Esophagus muscularis mucosa (tissue), 3 donors: ENCODE results near the gene CPEB1.

Experiments used
- POLR2AphosphoS5 ChIP-seq, 2 donors: sonication (generic); formaldehyde crosslinking; IDR thresholded peaks; one replicate each; pipeline ENCODE4 v1.6.1; 2017; ENCODE audit warnings: antibody characterized with exemption in 2 of 2
- TF ChIP-seq, protein P1 (sequence below), 3 experiments: fragments of 200-600 bp in 2 of 3; fragments of 450-650 bp in 1 of 3; sonication (generic) in 2 of 3; IDR thresholded peaks; one replicate each; pipeline ENCODE4 v1.5.1; 2017 to 2019; ENCODE audit warnings: antibody characterized with exemption in 3 of 3, mild to moderate bottlenecking in 2 of 3, moderate library complexity in 1 of 3

DNA sequence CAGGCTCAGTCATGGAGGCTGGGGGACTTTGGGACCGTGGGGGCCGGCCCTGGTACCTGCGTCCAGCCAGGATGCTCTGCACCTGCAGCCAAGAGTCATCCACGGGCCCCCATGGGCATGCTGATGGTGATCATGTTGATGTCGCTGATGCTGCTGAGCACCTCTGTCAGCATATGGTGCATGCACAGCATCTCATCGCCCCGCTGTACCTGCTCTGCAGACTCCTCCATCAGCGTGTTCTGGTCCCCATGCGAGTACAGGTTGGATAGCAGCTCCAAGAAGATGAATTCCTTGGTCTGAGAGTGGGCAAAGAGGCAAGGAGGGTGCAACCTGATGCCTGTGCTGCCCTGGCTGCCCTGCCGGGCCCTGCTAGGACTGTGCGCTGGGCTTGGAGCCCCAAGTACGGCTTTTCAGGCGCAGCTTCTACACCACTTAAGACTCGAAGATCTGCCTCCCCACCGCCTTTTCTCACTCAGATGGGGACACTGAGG, 114.1 kb downstream of the CPEB1 start:
- TF ChIP-seq POLR2AphosphoS5 (IDR thresholded peaks at IDR 0.05) = no peak
- TF ChIP-seq, protein P1, sequence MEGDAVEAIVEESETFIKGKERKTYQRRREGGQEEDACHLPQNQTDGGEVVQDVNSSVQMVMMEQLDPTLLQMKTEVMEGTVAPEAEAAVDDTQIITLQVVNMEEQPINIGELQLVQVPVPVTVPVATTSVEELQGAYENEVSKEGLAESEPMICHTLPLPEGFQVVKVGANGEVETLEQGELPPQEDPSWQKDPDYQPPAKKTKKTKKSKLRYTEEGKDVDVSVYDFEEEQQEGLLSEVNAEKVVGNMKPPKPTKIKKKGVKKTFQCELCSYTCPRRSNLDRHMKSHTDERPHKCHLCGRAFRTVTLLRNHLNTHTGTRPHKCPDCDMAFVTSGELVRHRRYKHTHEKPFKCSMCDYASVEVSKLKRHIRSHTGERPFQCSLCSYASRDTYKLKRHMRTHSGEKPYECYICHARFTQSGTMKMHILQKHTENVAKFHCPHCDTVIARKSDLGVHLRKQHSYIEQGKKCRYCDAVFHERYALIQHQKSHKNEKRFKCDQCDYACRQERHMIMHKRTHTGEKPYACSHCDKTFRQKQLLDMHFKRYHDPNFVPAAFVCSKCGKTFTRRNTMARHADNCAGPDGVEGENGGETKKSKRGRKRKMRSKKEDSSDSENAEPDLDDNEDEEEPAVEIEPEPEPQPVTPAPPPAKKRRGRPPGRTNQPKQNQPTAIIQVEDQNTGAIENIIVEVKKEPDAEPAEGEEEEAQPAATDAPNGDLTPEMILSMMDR (IDR thresholded peaks at IDR 0.05) = no peak
